A549 (cell line): ENCODE measurements around the gene POLR2C.

Experiments used
- CBX8 ChIP-seq: fragments of 200-600 bp; sonication (generic); IDR thresholded peaks from 2 replicates; pipeline ENCODE4 v1.6.1; 2016
- CEBPB ChIP-seq, 2 experiments: fragments of >200 bp in 1 of 2; sonication (Bioruptor Twin) in 1 of 2; formaldehyde crosslinking in 1 of 2; IDR thresholded peaks; 2 replicates each; pipeline ENCODE4 v1.6.1; 2012 to 2016
- EHMT2 ChIP-seq: fragments of 200-600 bp; sonication (generic); IDR thresholded peaks from 2 replicates; pipeline ENCODE4 v1.6.1; 2016; ENCODE audit warnings: antibody characterized with exemption, low read depth, mild to moderate bottlenecking, moderate library complexity
- NPAS2 ChIP-seq: fragments of 250-450 bp; sonication (Bioruptor Pico); IDR thresholded peaks from 2 replicates; pipeline ENCODE4 v1.8.0; 2022; ENCODE audit warnings: mild to moderate bottlenecking, moderate library complexity, borderline replicate concordance
- POLR2A ChIP-seq: IDR thresholded peaks from 2 replicates; pipeline ENCODE4 v1.6.1; 2012; ENCODE audit warnings: mild to moderate bottlenecking, low read length
- TF ChIP-seq, protein P1 (sequence below): fragments of >200 bp; sonication (Bioruptor Twin); formaldehyde crosslinking; IDR thresholded peaks from 3 replicates; pipeline ENCODE4 v1.5.1; 2016
- TF ChIP-seq, protein P2 (sequence below): fragments of 150-350 bp; IDR thresholded peaks from 2 replicates; pipeline ENCODE4 v1.6.1; 2014; ENCODE audit warnings: low read depth, mild to moderate bottlenecking, low read length
- TF ChIP-seq, protein P3 (sequence below): IDR thresholded peaks from 2 replicates; pipeline ENCODE4 v1.6.1; 2012

DNA sequence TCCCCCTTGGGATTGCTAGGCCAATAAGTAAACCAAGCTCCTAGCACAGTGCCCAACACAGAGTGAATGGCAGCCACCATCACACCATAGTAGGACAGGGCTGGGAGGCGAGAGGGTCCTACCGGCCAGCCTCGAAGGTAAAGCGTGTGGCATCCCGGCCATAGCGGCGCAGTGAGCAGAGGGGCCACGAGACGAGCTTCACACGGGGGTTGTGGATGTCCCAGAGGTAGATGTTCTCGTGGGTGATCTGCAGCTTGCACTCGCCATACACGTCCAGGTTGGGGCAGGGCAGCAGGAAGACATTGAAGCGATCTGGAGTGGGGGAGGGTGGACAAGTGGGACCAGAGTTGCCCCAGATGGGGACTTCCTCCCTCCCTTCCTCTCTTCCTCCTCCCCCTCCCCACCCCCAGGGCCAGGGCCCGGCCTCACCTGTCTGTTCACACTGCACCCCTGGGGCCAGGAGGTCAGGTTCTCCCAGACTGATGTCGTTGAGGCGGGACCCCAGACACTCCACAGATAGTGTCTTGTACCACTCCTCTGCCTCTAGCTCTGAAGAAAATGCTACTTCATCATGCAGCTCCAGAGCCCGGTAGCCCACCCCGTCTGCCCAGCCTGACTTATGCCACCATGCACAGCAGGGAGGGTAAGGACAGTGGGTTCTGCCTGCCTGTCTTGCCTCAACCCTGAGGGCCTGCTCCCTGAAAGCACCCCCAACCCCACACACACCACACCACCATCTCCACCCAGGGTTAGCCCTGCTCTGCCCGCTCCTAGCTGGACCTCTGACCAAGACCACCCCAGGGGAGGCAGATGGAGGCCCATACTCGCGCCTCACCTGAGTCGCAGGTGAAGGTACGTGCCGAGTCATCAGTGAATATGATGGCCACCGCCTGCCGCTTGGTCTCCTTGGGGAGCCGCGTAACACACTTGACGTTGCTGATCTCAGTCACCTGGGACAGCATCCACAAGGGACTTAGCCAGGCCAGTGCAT is 12.5 kb downstream of the POLR2C start:
- TF ChIP-seq POLR2A = no peak
- TF ChIP-seq, protein P1, sequence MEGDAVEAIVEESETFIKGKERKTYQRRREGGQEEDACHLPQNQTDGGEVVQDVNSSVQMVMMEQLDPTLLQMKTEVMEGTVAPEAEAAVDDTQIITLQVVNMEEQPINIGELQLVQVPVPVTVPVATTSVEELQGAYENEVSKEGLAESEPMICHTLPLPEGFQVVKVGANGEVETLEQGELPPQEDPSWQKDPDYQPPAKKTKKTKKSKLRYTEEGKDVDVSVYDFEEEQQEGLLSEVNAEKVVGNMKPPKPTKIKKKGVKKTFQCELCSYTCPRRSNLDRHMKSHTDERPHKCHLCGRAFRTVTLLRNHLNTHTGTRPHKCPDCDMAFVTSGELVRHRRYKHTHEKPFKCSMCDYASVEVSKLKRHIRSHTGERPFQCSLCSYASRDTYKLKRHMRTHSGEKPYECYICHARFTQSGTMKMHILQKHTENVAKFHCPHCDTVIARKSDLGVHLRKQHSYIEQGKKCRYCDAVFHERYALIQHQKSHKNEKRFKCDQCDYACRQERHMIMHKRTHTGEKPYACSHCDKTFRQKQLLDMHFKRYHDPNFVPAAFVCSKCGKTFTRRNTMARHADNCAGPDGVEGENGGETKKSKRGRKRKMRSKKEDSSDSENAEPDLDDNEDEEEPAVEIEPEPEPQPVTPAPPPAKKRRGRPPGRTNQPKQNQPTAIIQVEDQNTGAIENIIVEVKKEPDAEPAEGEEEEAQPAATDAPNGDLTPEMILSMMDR = no peak
- TF ChIP-seq, protein P2, sequence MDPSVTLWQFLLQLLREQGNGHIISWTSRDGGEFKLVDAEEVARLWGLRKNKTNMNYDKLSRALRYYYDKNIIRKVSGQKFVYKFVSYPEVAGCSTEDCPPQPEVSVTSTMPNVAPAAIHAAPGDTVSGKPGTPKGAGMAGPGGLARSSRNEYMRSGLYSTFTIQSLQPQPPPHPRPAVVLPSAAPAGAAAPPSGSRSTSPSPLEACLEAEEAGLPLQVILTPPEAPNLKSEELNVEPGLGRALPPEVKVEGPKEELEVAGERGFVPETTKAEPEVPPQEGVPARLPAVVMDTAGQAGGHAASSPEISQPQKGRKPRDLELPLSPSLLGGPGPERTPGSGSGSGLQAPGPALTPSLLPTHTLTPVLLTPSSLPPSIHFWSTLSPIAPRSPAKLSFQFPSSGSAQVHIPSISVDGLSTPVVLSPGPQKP = no peak
- no peak for TF ChIP-seq CBX8
- no peak for TF ChIP-seq EHMT2
- TF ChIP-seq CEBPB (IDR thresholded peaks at IDR 0.05) = no peak
- no peak for TF ChIP-seq NPAS2
- TF ChIP-seq, protein P3, sequence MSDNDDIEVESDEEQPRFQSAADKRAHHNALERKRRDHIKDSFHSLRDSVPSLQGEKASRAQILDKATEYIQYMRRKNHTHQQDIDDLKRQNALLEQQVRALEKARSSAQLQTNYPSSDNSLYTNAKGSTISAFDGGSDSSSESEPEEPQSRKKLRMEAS = no peak
